Caco-2 (cell line): ENCODE results near the gene TINAGL1. TPM values are rescaled to one million over a fixed set of nuclear protein-coding genes. Genes with fewer than 3 reads are reported as not detected.
A peak's percentile ranks its signal among the peaks of the same experiment; 100 is the strongest.

ENCODE experiments used
- BruUV-seq: library from RNA; stranded (reverse); fragments of 400-500 nt; replicated peaks from 2 replicates; lab custom pipeline; 2021; lab: Mats Ljungman, UMichigan
- CTCF ChIA-PET: fragments of 300-600 bp; sonication (Branson Sonifier 250); formaldehyde crosslinking; loops from one replicate; lab custom pipeline; 2022; ENCODE audit warnings: antibody characterized with exemption; lab: Charles Lee
- POLR2A ChIA-PET: fragments of 300-600 bp; sonication (Branson Sonifier 250); formaldehyde crosslinking; loops from one replicate; lab custom pipeline; 2022; ENCODE audit warnings: antibody characterized with exemption; lab: Charles Lee
- DNase-seq, 2 experiments: peaks; one replicate each; pipeline versions ENCODE4 v3.0.0 to v3.0.0-alpha.2; 2020 to 2022
- H3K27me3 ChIP-seq: replicated peaks from 2 replicates; pipeline ENCODE4 v1.6.0; 2011; ENCODE audit warnings: low read length; ENCODE audit not compliant: control insufficient read depth, insufficient read depth
- H3K36me3 ChIP-seq: 2 replicates; pipeline ENCODE4 v1.5.1; 2011; ENCODE audit warnings: low read length; ENCODE audit not compliant: control insufficient read depth, insufficient read depth
- H3K4me1 ChIP-seq: fragments of 250-450 bp; sonication (Bioruptor Pico); 2 replicates; pipeline ENCODE4 v1.5.1; 2020; ENCODE audit warnings: mild to moderate bottlenecking
- H3K4me3 ChIP-seq: 2 replicates; pipeline ENCODE4 v1.5.1; 2011; ENCODE audit warnings: low read depth, mild to moderate bottlenecking, control low read depth, low read length
- H3K9me3 ChIP-seq: fragments of 250-450 bp; sonication (Bioruptor Pico); 2 replicates; pipeline ENCODE4 v1.5.1; 2020; ENCODE audit warnings: mild to moderate bottlenecking, moderate library complexity
- H3K27ac Mint-ChIP-seq: one replicate; pipeline ENCODE4 v1.8.0; 2022; ENCODE audit warnings: mixed read lengths; ENCODE audit not compliant: unreplicated experiment
- H3K27me3 Mint-ChIP-seq: one replicate; pipeline ENCODE4 v1.8.0; 2022; ENCODE audit warnings: mixed read lengths; ENCODE audit not compliant: insufficient read depth, unreplicated experiment
- H3K36me3 Mint-ChIP-seq: one replicate; pipeline ENCODE4 v1.8.0; 2022; ENCODE audit warnings: mild to moderate bottlenecking, mixed read lengths; ENCODE audit not compliant: insufficient read depth, unreplicated experiment
- H3K4me1 Mint-ChIP-seq: one replicate; pipeline ENCODE4 v1.8.0; 2022; ENCODE audit warnings: low read depth, mixed read lengths; ENCODE audit not compliant: unreplicated experiment
- H3K4me3 Mint-ChIP-seq: one replicate; pipeline ENCODE4 v1.8.0; 2022; ENCODE audit warnings: mild to moderate bottlenecking, moderate library complexity, mixed read lengths; ENCODE audit not compliant: unreplicated experiment
- H3K9me3 Mint-ChIP-seq: one replicate; pipeline ENCODE4 v1.8.0; 2022; ENCODE audit warnings: mixed read lengths; ENCODE audit not compliant: unreplicated experiment
- CTCF ChIP-seq, 2 experiments: fragments of 200-600 bp in 1 of 2; IDR thresholded peaks; 1 replicate in 1 of 2; 2 replicates in 1 of 2; pipeline versions ENCODE4 v1.5.1 to v1.8.0; 2011 to 2022; ENCODE audit warnings: antibody characterized with exemption in 1 of 2, control low read depth in 1 of 2, inconsistent platforms in 1 of 2, low read depth in 1 of 2, low read length in 1 of 2, mild to moderate bottlenecking in 1 of 2, moderate library complexity in 1 of 2; ENCODE audit not compliant: insufficient read depth in 1 of 2, severe bottlenecking in 1 of 2, unreplicated experiment in 1 of 2
- intact Hi-C: fragments of 100-400 bp; cut with micrococcal nuclease; formaldehyde crosslinking; loops from one replicate; pipeline ENCODE4 v1.10.0; 2022; ENCODE audit not compliant: unreplicated experiment
- total RNA-seq: library from RNA; stranded (reverse); gene quantifications from 2 replicates; pipeline ENCODE4 v1.2.3, GENCODE V29; 2022

The TINAGL1 gene
- total RNA-seq, 1 experiment from 2014 or later = 101 TPM

GRCh38 chr1:31573261-31573660 lies 3.1 kb upstream of the TINAGL1 start:
- no TSS peak for BruUV-seq
- Mint-ChIP-seq H3K9me3 (no peaks in the 10 kb centered on the region), H3K4me3 (no peak overlapping the region), H3K4me1 (peaks cover 21% of the 10 kb centered on the region), H3K27me3 (no peaks in the 10 kb centered on the region), H3K27ac (peak overlapping the region; percentile 64), H3K36me3 (peaks cover 13% of the 10 kb centered on the region)
- Histone ChIP-seq H3K27me3 (no peaks in the 10 kb centered on the region), H3K36me3 (no peaks in the 10 kb centered on the region), H3K4me3 (no peak overlapping the region), H3K4me1 (peaks cover 43% of the 10 kb centered on the region), H3K9me3 (no peaks in the 10 kb centered on the region)
- POLR2A ChIA-PET = no interaction called here
- TF ChIP-seq CTCF (IDR thresholded peaks at IDR 0.05; ENCODE audit: insufficient read depth in 1 of 2, low read depth in 1 of 2, low read length in 1 of 2, severe bottlenecking in 1 of 2, unreplicated experiment in 1 of 2) = no peak
- intact Hi-C loops = no loop called here
- no peak for DNase-seq
- CTCF ChIA-PET = interaction anchor here (0.9 kb wide), 1 partner anchor 45 kb away, joined by 3 read pairs; no protein-coding TSS in a partner anchor

GRCh38 chr1:31574749-31575368 lies 1.5 kb upstream of the TINAGL1 start:
- H3K27me3 ChIP-seq = no peaks in the 10 kb centered on the region
- Mint-ChIP-seq H3K9me3 (no peaks in the 10 kb centered on the region), H3K27me3 (no peaks in the 10 kb centered on the region), H3K27ac (peak overlapping the region; percentile 83), H3K4me1 (peaks cover 23% of the 10 kb centered on the region), H3K36me3 (peaks cover 14% of the 10 kb centered on the region), H3K4me3 (no peak overlapping the region)
- intact Hi-C loops = loop anchor here (1.0 kb wide), 1 partner anchor 12 kb away; no protein-coding TSS in a partner anchor
- peaks cover 51% of the 10 kb centered on the region for H3K4me1 ChIP-seq
- TF ChIP-seq CTCF (IDR thresholded peaks at IDR 0.05; ENCODE audit: insufficient read depth in 1 of 2, low read depth in 1 of 2, low read length in 1 of 2, severe bottlenecking in 1 of 2, unreplicated experiment in 1 of 2) = no peak
- DNase-seq = peak; percentile 70 to 78
- BruUV-seq = no TSS peak
- CTCF ChIA-PET = no interaction called here
- POLR2A ChIA-PET = interaction anchor here (0.5 to 1.0 kb wide), 2 partner anchors 12 to 13 kb away, joined by 4 read pairs; no protein-coding TSS in a partner anchor
- H3K36me3 ChIP-seq = no peaks in the 10 kb centered on the region
- H3K9me3 ChIP-seq = no peaks in the 10 kb centered on the region
- H3K4me3 ChIP-seq = peak overlapping the region; percentile 17; the same call in 1 of the 2 replicates

- intact Hi-C loops = loop anchor here (1.0 to 2.0 kb wide), 2 partner anchors 12 to 15 kb away; no protein-coding TSS in a partner anchor
- Histone ChIP-seq H3K27me3 (no peaks in the 10 kb centered on the region), H3K9me3 (no peaks in the 10 kb centered on the region), H3K36me3 (no peaks in the 10 kb centered on the region), H3K4me1 (peaks cover 51% of the 10 kb centered on the region), H3K4me3 (peak overlapping the region; percentile 75)
- CTCF ChIA-PET = no interaction called here
- no peak overlapping the region for H3K4me3 Mint-ChIP-seq
- H3K36me3 Mint-ChIP-seq = peaks cover 19% of the 10 kb centered on the region
- no peaks in the 10 kb centered on the region for H3K9me3 Mint-ChIP-seq
- H3K4me1 Mint-ChIP-seq = peaks cover 29% of the 10 kb centered on the region
- H3K27me3 Mint-ChIP-seq = no peaks in the 10 kb centered on the region
- peak; percentile 82 to 92 for DNase-seq
- H3K27ac Mint-ChIP-seq = peak overlapping the region; percentile 83
- TF ChIP-seq CTCF (IDR thresholded peaks at IDR 0.05; ENCODE audit: insufficient read depth in 1 of 2, low read depth in 1 of 2, low read length in 1 of 2, severe bottlenecking in 1 of 2, unreplicated experiment in 1 of 2) = no peak
- POLR2A ChIA-PET = interaction anchor here (1.0 kb wide), 1 partner anchor 12 kb away, joined by 4 read pairs; no protein-coding TSS in a partner anchor
- no TSS peak for BruUV-seq
Observed at GRCh38 chr1:31575369-31576140, 760 bp upstream of the TINAGL1 start.
